ENCODE measurements around the gene ADGRD1.

The ADGRD1 gene

GRCh38 chr12:130977046-130977742, 23.5 kb downstream of the ADGRD1 start:
- TF ChIP-seq GABPA (IDR thresholded peaks at IDR 0.05; ENCODE audit: low read depth) (no peak), POLR2AphosphoS5 (IDR thresholded peaks at IDR 0.05; ENCODE audit: low read depth) (no peak), REST (IDR thresholded peaks at IDR 0.05; ENCODE audit: insufficient replicate concordance, low read depth) (no peak), CTCF (IDR thresholded peaks at IDR 0.05; ENCODE audit: insufficient read depth, low read length) (no peak), SPI1 (IDR thresholded peaks at IDR 0.05; ENCODE audit: borderline replicate concordance, low read depth) (no peak)
- Histone ChIP-seq H3K27ac (replicated peaks) (no peak overlapping the region), H3K4me3 (replicated peaks; ENCODE audit: insufficient read depth, low read length) (no peak overlapping the region), H3K27me3 (ENCODE audit: insufficient read depth, poor library complexity, severe bottlenecking) (no peaks in the 10 kb centered on the region)
- no peak for DNase-seq (ENCODE audit: low read depth in 1 of 2, low spot score in 1 of 2)

- Histone ChIP-seq H3K4me3 (replicated peaks; ENCODE audit: insufficient read depth, low read length) (no peak overlapping the region), H3K27me3 (ENCODE audit: insufficient read depth, poor library complexity, severe bottlenecking) (no peaks in the 10 kb centered on the region), H3K27ac (replicated peaks) (no peak overlapping the region)
- no peak for TF ChIP-seq REST (IDR thresholded peaks at IDR 0.05; ENCODE audit: insufficient replicate concordance, low read depth)
- no peak for TF ChIP-seq GABPA (IDR thresholded peaks at IDR 0.05; ENCODE audit: low read depth)
- no peak for TF ChIP-seq POLR2AphosphoS5 (IDR thresholded peaks at IDR 0.05; ENCODE audit: low read depth)
- no peak for TF ChIP-seq SPI1 (IDR thresholded peaks at IDR 0.05; ENCODE audit: borderline replicate concordance, low read depth)
- no peak for TF ChIP-seq CTCF (IDR thresholded peaks at IDR 0.05; ENCODE audit: insufficient read depth, low read length)
- no peak for DNase-seq (ENCODE audit: low read depth in 1 of 2, low spot score in 1 of 2)
Measured at GRCh38 chr12:130977743-130978095, 24.0 kb downstream of the ADGRD1 start.

- Histone ChIP-seq H3K4me3 (replicated peaks; ENCODE audit: insufficient read depth, low read length) (no peak overlapping the region), H3K27ac (replicated peaks) (no peak overlapping the region), H3K27me3 (ENCODE audit: insufficient read depth, poor library complexity, severe bottlenecking) (no peaks in the 10 kb centered on the region)
- no peak for DNase-seq (ENCODE audit: low read depth in 1 of 2, low spot score in 1 of 2)
- no peak for TF ChIP-seq CTCF (IDR thresholded peaks at IDR 0.05; ENCODE audit: insufficient read depth, low read length)
- no peak for TF ChIP-seq GABPA (IDR thresholded peaks at IDR 0.05; ENCODE audit: low read depth)
- no peak for TF ChIP-seq REST (IDR thresholded peaks at IDR 0.05; ENCODE audit: insufficient replicate concordance, low read depth)
- no peak for TF ChIP-seq POLR2AphosphoS5 (IDR thresholded peaks at IDR 0.05; ENCODE audit: low read depth)
- TF ChIP-seq SPI1 (IDR thresholded peaks at IDR 0.05; ENCODE audit: borderline replicate concordance, low read depth): no peak
Measured at GRCh38 chr12:130978785-130979184, 25.1 kb downstream of the ADGRD1 start.
